BJ (cell line): ENCODE data around the gene SERPINH1. TPM values are rescaled to one million over a fixed set of nuclear protein-coding genes. Genes with fewer than 3 reads are reported as not detected.
A peak's percentile ranks its signal among the peaks of the same experiment; 100 is the strongest.
"Not testable (repeated sequence)": the region's sequence is repeated elsewhere in the genome, so short reads cannot be mapped to it uniquely, and the experiment has no call there.

Experiments used
- CTCF ChIA-PET: fragments of 350-600 bp; formaldehyde crosslinking; extraction: SDS; loops from one replicate; lab custom pipeline; 2021; ENCODE audit warnings: antibody characterized with exemption, inconsistent platforms; lab: Yijun Ruan, JAX
- POLR2A ChIA-PET: fragments of 300-600 bp; sonication (Branson Sonifier 250); formaldehyde crosslinking; extraction: SDS; loops from one replicate; lab custom pipeline; 2021; ENCODE audit warnings: antibody characterized with exemption; lab: Charles Lee
- DNase-seq: peaks from one replicate; pipeline ENCODE4 v3.0.0-alpha.2; 2011; ENCODE audit warnings: low read depth
- H3K27me3 ChIP-seq: 2 replicates; pipeline ENCODE4 v1.6.0; 2011; ENCODE audit warnings: low read length; ENCODE audit not compliant: control insufficient read depth, insufficient read depth
- H3K36me3 ChIP-seq: 2 replicates; pipeline ENCODE4 v1.5.1; 2011; ENCODE audit warnings: low read length; ENCODE audit not compliant: control insufficient read depth, insufficient read depth
- H3K4me3 ChIP-seq: 2 replicates; pipeline ENCODE4 v1.5.1; 2011; ENCODE audit warnings: low read depth, mild to moderate bottlenecking, control low read depth, low read length
- CTCF ChIP-seq: IDR thresholded peaks from 2 replicates; pipeline ENCODE4 v1.5.1; 2011; ENCODE audit warnings: low read depth, mild to moderate bottlenecking, control low read depth, inconsistent platforms, low read length, moderate library complexity; ENCODE audit not compliant: insufficient read depth
- polyA plus RNA-seq: library from polyadenylated mRNA; depleted of rRNA; stranded (reverse); fragments of >200 nt; gene quantifications from 2 replicates; pipeline ENCODE4 v1.2.3, GENCODE V29; 2011

Gene SERPINH1
- polyA plus RNA-seq, 1 experiment: 1,604 TPM

- Histone ChIP-seq H3K36me3 (no peaks in the 10 kb centered on the region), H3K4me3 (peak overlapping the region; percentile 60), H3K27me3 (no peaks in the 10 kb centered on the region)
- CTCF ChIA-PET: interaction anchor here (0.7 to 2.3 kb wide), 10 partner anchors 9 to 139 kb away, joined by 3 to 13 read pairs (median 4); no protein-coding TSS in a partner anchor
- 0 out of 2 replicates have a peak, but pooled peaks have one; percentile 11 for TF ChIP-seq CTCF
- POLR2A ChIA-PET: interaction anchor here (0.6 to 1.6 kb wide), 4 partner anchors 12 to 590 kb away, joined by 3 to 8 read pairs (median 6); no protein-coding TSS in a partner anchor
- DNase-seq: no peak
Observed at GRCh38 chr11:75583718-75584658, 21.9 kb downstream of the SERPINH1 start.

DNA sequence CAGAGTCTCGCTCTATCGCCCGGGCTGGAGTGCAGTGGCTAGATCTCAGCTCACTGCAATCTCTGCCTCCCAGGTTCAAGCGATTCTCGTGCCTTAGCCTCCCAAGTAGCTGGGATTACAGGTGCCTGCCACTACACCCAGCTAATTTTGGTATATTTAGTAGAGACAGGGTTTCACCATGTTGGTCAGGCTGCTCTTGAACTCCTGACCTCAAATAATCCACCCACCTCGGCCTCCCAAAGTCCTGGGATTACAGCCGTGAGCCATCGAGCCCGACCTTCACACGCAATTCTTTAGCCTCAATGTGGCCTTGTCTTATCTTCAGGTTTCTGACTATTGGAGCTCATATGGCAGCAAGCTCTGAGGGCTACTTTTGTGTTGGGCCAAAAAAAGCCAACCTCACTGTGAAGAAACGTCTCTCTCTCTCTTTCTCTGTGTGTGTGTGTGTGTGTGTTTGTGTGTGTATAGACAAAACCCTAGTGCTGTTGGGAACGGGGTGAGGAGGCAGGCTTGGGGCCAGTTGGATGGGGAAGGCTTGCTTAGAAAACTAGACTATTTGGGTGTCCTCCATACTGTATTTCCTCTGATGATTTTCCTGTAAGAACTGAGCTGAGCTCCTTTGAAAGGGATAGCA, 22.7 kb downstream of the SERPINH1 start:
- H3K36me3 ChIP-seq, DNase-seq, POLR2A ChIA-PET, H3K27me3 ChIP-seq, H3K4me3 ChIP-seq: not testable (repeated sequence)
- CTCF ChIA-PET: interaction anchor here (1.1 to 2.3 kb wide), 6 partner anchors 10 to 138 kb away, joined by 3 to 13 read pairs (median 4); no protein-coding TSS in a partner anchor

DNA sequence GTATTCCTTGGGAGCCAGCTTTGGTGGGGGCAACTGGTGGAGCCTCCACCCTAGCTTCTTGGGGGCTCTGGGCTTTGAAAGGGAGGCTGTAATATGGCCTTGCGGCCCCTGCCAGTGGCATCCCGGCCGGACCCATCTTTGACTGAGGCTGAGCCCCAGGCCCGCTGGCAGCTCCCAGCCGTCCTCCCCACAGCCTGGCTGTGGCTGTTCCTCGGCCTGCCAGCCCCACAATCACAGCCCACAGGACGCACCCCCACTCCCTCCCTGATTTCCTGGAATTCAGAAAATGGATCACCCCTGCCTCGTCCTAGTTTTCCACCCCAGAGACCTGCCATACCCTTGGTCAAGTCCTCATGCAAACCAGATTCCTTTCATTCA, 23.2 kb downstream of the SERPINH1 start:
- H3K27me3 ChIP-seq: no peaks in the 10 kb centered on the region
- no peak for DNase-seq
- ChIA-PET POLR2A (no interaction called here), CTCF (interaction anchor here (1.1 to 2.3 kb wide), 4 partner anchors 10 to 138 kb away, joined by 3 to 13 read pairs (median 4); no protein-coding TSS in a partner anchor)
- H3K36me3 ChIP-seq: no peaks in the 10 kb centered on the region
- H3K4me3 ChIP-seq: no peak overlapping the region
- TF ChIP-seq CTCF: no peak

- ChIA-PET POLR2A (no interaction called here), CTCF (interaction anchor here (0.7 to 1.1 kb wide), 3 partner anchors 10 to 37 kb away, joined by 3 to 4 read pairs (median 3); no protein-coding TSS in a partner anchor)
- no peak for DNase-seq
- H3K4me3 ChIP-seq: no peak overlapping the region
- H3K27me3 ChIP-seq: no peaks in the 10 kb centered on the region
- H3K36me3 ChIP-seq: no peaks in the 10 kb centered on the region
- no peak for TF ChIP-seq CTCF
Observed at GRCh38 chr11:75586395-75586794, 24.3 kb downstream of the SERPINH1 start.

- ChIA-PET POLR2A (no interaction called here), CTCF (interaction anchor here (0.7 to 1.4 kb wide), 4 partner anchors 10 to 186 kb away, joined by 3 to 5 read pairs (median 3); no protein-coding TSS in a partner anchor)
- no peak for TF ChIP-seq CTCF
- Histone ChIP-seq H3K27me3 (peaks cover 2% of the 10 kb centered on the region; the same call in 1 of the 2 replicates), H3K36me3 (no peaks in the 10 kb centered on the region), H3K4me3 (no peak overlapping the region)
- no peak for DNase-seq
Observed at GRCh38 chr11:75588051-75588481, 26.0 kb downstream of the SERPINH1 start.
